Calu3 (cell line): Measurements from ENCODE around the gene SH3BP5L. TPM values are rescaled to one million over a fixed set of nuclear protein-coding genes. Genes with fewer than 3 reads are reported as not detected.

Source experiments
- BruUV-seq: library from RNA; stranded (reverse); fragments of 400-500 nt; replicated peaks from 2 replicates; lab custom pipeline; 2021; lab: Mats Ljungman, UMichigan
- CTCF ChIA-PET: fragments of 300-600 bp; sonication (Branson Sonifier 250); formaldehyde crosslinking; loops from one replicate; lab custom pipeline; 2022; ENCODE audit warnings: antibody characterized with exemption; lab: Charles Lee
- DNase-seq: peaks from one replicate; pipeline ENCODE4 v3.0.0; 2022
- H3K27ac Mint-ChIP-seq: one replicate; pipeline ENCODE4 v1.8.0; 2022; ENCODE audit warnings: mixed read lengths; ENCODE audit not compliant: unreplicated experiment
- H3K27me3 Mint-ChIP-seq: one replicate; pipeline ENCODE4 v1.8.0; 2022; ENCODE audit warnings: mixed read lengths; ENCODE audit not compliant: unreplicated experiment
- H3K36me3 Mint-ChIP-seq: one replicate; pipeline ENCODE4 v1.8.0; 2022; ENCODE audit warnings: mild to moderate bottlenecking, moderate library complexity, mixed read lengths; ENCODE audit not compliant: insufficient read depth, unreplicated experiment
- H3K4me1 Mint-ChIP-seq: one replicate; pipeline ENCODE4 v1.8.0; 2022; ENCODE audit warnings: mild to moderate bottlenecking, low read depth, mixed read lengths; ENCODE audit not compliant: unreplicated experiment
- H3K4me3 Mint-ChIP-seq: one replicate; pipeline ENCODE4 v1.8.0; 2022; ENCODE audit warnings: mild to moderate bottlenecking, low read depth, moderate library complexity, mixed read lengths; ENCODE audit not compliant: unreplicated experiment
- H3K9me3 Mint-ChIP-seq: one replicate; pipeline ENCODE4 v1.8.0; 2022; ENCODE audit warnings: low read depth, mixed read lengths; ENCODE audit not compliant: unreplicated experiment
- CTCF ChIP-seq: fragments of 200-600 bp; IDR thresholded peaks from one replicate; pipeline ENCODE4 v1.8.0; 2022; ENCODE audit warnings: antibody characterized with exemption; ENCODE audit not compliant: unreplicated experiment
- intact Hi-C: fragments of 100-400 bp; cut with micrococcal nuclease; formaldehyde crosslinking; loops from one replicate; pipeline ENCODE4 v1.10.0; 2022; ENCODE audit not compliant: unreplicated experiment
- total RNA-seq: library from RNA; stranded (reverse); gene quantifications from 2 replicates; pipeline ENCODE4 v1.2.3, GENCODE V29; 2022

SH3BP5L gene
- total RNA-seq, 1 experiment from 2014 or later, result 27.1 TPM

DNA sequence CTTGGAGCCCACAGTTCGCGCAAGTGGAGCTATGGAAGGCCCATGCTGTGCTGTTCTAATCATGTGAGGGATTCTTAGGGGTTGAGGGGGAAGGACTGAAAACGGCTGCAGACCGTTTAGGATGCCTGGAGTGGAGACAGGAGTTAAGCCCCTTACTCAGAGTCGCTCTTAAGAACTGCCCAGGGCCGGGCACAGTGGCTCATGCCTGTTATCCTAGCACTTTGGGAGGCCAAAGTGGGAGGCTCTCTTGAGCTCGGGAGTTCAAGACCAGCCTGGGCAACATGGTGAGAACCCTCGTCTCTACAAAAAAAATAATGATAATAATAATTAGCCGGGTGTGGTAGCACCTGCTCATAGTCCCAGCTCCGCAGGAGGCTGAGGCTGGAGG lies 13.4 kb upstream of the SH3BP5L start:
- Mint-ChIP-seq H3K27ac (no peak overlapping the region), H3K4me3 (no peak overlapping the region)

DNA sequence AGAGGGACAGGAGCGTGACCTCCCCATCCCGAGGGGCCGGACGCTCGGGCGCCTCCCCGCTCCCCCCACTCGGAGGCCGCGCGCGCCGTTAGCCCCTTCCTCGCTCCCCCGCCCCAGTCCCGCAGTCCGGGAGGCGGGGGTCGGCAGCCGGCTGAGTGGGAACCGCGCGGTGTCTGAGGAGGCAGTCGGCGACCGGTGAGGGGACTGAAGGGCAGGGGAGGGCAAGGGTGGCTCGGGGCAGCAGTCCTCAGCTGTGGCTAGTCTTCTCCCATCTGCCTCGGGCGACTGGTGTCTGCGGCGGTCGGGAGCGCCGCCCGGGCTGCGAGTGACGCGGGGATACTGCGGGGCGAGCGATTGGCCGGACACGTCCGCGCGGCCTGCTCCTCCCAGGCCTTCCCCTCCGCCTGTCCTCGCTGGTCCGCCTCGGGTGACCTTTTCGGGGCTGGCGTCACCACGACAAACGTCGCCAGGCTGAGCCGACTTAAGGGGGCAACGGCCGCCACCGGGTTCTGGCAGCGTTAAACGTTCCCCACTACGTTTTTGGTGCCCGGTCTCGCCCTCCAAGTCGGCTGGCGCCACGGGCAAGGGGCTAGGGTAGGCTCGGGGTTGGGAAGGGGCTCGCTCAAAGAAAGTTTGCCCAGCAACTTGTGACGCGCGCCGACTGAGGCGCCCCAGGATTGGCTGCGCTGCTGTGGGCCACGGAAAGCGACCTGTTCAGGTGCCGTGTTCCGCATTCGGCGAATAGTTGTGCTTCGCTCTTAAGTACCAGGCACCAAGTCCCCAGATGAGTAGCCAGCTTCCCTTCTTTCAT lies 12.8 kb upstream of the SH3BP5L start:
- Mint-ChIP-seq H3K4me1 (no peaks in the 10 kb centered on the region), H3K27me3 (no peaks in the 10 kb centered on the region), H3K9me3 (no peaks in the 10 kb centered on the region), H3K4me3 (no peak overlapping the region), H3K27ac (no peak overlapping the region), H3K36me3 (no peaks in the 10 kb centered on the region)
- no peak for TF ChIP-seq CTCF
- no TSS peak for BruUV-seq
- CTCF ChIA-PET, result interaction anchor here (0.7 to 3.5 kb wide), 8 partner anchors 9 to 135 kb away, joined by 3 to 21 read pairs (median 6); partner anchors contain the start of genes SH3BP5L and ZNF692
- peak; percentile 91 for DNase-seq
- intact Hi-C loops, result loop anchor here (1.0 kb wide), 1 partner anchor 35 kb away; no protein-coding TSS in a partner anchor

More for the DNA sequence above, 13.4 kb upstream of the SH3BP5L start:
- H3K4me1 Mint-ChIP-seq, result no peaks in the 10 kb centered on the region
- intact Hi-C loops, result no loop called here
- no peaks in the 10 kb centered on the region for H3K36me3 Mint-ChIP-seq
- DNase-seq, result no peak
- no TSS peak for BruUV-seq
- no peak for TF ChIP-seq CTCF
- CTCF ChIA-PET, result interaction anchor here (2.6 to 3.5 kb wide), 2 partner anchors 14 to 20 kb away, joined by 21 read pairs; partner anchors contain the start of genes SH3BP5L and ZNF692
- no peaks in the 10 kb centered on the region for H3K9me3 Mint-ChIP-seq
- H3K27me3 Mint-ChIP-seq, result no peaks in the 10 kb centered on the region

DNA sequence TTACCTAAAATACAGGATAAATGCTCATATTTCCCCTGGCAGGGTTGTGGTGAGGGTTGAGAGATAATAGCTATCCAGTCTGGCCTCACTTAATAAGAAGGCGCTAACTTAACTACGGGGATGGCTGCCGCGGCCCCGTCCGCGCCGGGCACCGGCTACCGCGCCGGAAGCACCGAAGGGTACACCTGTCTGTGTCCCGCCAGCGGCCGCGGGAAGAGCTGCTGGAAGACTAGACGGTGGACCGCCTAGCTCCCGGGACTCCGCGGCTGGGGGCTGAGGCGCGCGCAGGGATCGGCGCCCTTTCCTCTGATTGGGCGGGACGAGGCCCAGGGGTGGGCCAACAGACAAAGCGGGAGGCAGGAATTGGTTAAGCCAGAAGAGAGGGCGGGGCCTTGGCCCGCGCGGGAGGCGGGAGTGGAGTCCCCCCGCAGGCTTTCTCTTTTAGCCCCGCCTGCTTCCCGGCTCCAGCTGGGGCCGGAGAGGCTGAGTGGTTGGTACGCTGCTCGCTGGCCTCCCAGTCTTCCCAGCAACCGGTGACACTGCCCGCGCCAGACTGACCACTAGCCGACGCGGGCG lies 12.2 kb upstream of the SH3BP5L start, which contains the start of gene ZNF672:
ZNF672 (plus strand) TSS at position 444 of the 576 bp plus-strand sequence. CDS start 9,051 bp downstream, outside the sequence.
- Mint-ChIP-seq H3K4me1 (no peaks in the 10 kb centered on the region), H3K27ac (no peak within 1 kb of the TSS), H3K27me3 (no peaks in the 10 kb centered on the region), H3K4me3 (no peak within 1 kb of the TSS), H3K36me3 (no peaks in the 10 kb centered on the region), H3K9me3 (no peaks in the 10 kb centered on the region)
- no TSS peak for BruUV-seq
- no peak for TF ChIP-seq CTCF
- intact Hi-C loops, result loop anchor here (1.0 kb wide), 1 partner anchor 35 kb away; no protein-coding TSS in a partner anchor
- DNase-seq, result peak; percentile 99
- CTCF ChIA-PET, result interaction anchor here (0.7 to 3.5 kb wide), 8 partner anchors 9 to 134 kb away, joined by 3 to 21 read pairs (median 6); partner anchors contain the start of genes SH3BP5L and ZNF692

DNA sequence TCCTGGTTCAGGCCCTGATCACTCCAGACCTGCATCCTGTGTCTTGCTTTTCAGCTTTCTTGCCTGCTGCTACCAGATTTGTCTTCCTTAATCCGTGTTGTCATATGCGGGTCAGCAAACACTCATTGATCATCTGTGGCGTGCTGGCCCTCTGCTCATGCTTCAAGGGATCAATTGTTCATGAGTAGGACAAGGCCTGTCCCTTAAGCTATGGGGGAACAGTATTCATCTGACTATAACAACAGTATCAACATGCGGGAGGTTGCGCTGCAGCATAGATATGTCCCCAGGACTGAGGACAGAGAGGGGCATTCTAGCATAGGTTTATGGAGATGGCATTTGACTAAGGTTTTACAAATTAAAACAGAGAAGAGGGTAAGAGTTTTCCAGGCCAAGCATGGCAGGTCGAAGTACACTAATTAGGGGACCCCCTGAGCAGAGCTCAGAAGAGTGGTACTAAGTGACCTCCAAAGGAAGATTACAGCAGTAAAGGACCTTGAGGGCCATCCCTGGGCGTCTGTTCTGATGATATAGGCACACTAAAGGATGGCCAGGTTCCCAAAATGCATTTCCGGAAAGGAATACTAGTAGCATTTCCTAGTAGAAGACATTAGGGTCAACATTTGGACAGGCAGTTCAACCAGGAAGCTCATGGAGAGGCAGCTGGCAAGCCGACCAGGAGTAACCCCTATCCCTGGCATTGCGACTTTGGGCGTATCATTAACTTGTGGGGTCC lies 11.5 kb upstream of the SH3BP5L start:
- H3K27ac Mint-ChIP-seq, result no peak overlapping the region
- intact Hi-C loops, result no loop called here
- no peaks in the 10 kb centered on the region for H3K4me1 Mint-ChIP-seq
- no peaks in the 10 kb centered on the region for H3K9me3 Mint-ChIP-seq
- no peak for DNase-seq
- H3K4me3 Mint-ChIP-seq, result no peak overlapping the region
- TF ChIP-seq CTCF, result no peak
- CTCF ChIA-PET, result interaction anchor here (0.7 to 3.5 kb wide), 7 partner anchors 9 to 134 kb away, joined by 3 to 21 read pairs (median 7); partner anchors contain the start of genes SH3BP5L and ZNF692
- no peaks in the 10 kb centered on the region for H3K27me3 Mint-ChIP-seq
- no peaks in the 10 kb centered on the region for H3K36me3 Mint-ChIP-seq
- TSS peak; percentile 68 for BruUV-seq
